ENCODE data around the gene MTG1.
A peak's percentile ranks its signal among the peaks of the same experiment; 100 is the strongest.

MTG1 gene

GRCh38 chr10:133355991-133356390 is 38.0 kb upstream of the MTG1 start:
- Mint-ChIP-seq H3K4me3 (peak overlapping the region; percentile 63), H3K27ac (no peak overlapping the region), H3K27me3 (no peaks in the 10 kb centered on the region), H3K36me3 (ENCODE audit: low read depth) (no peaks in the 10 kb centered on the region), H3K9me3 (no peaks in the 10 kb centered on the region), H3K4me1 (peaks cover 3% of the 10 kb centered on the region)
- ATAC-seq (no peak), DNase-seq (no peak)

- Mint-ChIP-seq H3K4me3 (peak overlapping the region; percentile 78), H3K36me3 (ENCODE audit: low read depth) (peaks cover under 1% of the 10 kb centered on the region), H3K4me1 (peaks cover 8% of the 10 kb centered on the region), H3K9me3 (no peaks in the 10 kb centered on the region), H3K27ac (no peak overlapping the region), H3K27me3 (no peaks in the 10 kb centered on the region)
- ATAC-seq: peak; percentile 5
- DNase-seq: no peak
Observed at GRCh38 chr10:133356549-133357284, 37.2 kb upstream of the MTG1 start.

GRCh38 chr10:133357285-133358161 is 36.4 kb upstream of the MTG1 start, which contains the start of gene FUOM:
TSS of gene FUOM (minus strand) at chr10:133358019. CDS start at chr10:133358007, 12 bp downstream.
- Mint-ChIP-seq H3K4me1 (peaks cover 13% of the 10 kb centered on the region), H3K36me3 (ENCODE audit: low read depth) (peaks cover 6% of the 10 kb centered on the region), H3K27ac (peak within 1 kb of the TSS; percentile 39), H3K4me3 (peak within 1 kb of the TSS; percentile 78), H3K27me3 (no peaks in the 10 kb centered on the region), H3K9me3 (no peaks in the 10 kb centered on the region)
- ATAC-seq (peak; percentile 85), DNase-seq (peak; percentile 77)

- Mint-ChIP-seq H3K27me3 (no peaks in the 10 kb centered on the region), H3K36me3 (ENCODE audit: low read depth) (peaks cover 7% of the 10 kb centered on the region), H3K4me1 (peaks cover 13% of the 10 kb centered on the region), H3K4me3 (no peak overlapping the region), H3K27ac (no peak overlapping the region), H3K9me3 (no peaks in the 10 kb centered on the region)
- DNase-seq: no peak
- ATAC-seq: no peak
Observed at GRCh38 chr10:133358162-133358924, 35.6 kb upstream of the MTG1 start.

- ATAC-seq (no peak), DNase-seq (no peak)
- Mint-ChIP-seq H3K4me1 (peaks cover 13% of the 10 kb centered on the region), H3K9me3 (no peaks in the 10 kb centered on the region), H3K4me3 (no peak overlapping the region), H3K27me3 (no peaks in the 10 kb centered on the region), H3K27ac (no peak overlapping the region), H3K36me3 (ENCODE audit: low read depth) (peaks cover 7% of the 10 kb centered on the region)
Observed at GRCh38 chr10:133358925-133359310, 35.0 kb upstream of the MTG1 start.

- Mint-ChIP-seq H3K4me3 (no peak overlapping the region), H3K27me3 (no peaks in the 10 kb centered on the region), H3K36me3 (ENCODE audit: low read depth) (peaks cover 7% of the 10 kb centered on the region), H3K27ac (no peak overlapping the region), H3K4me1 (peaks cover 13% of the 10 kb centered on the region), H3K9me3 (no peaks in the 10 kb centered on the region)
- no peak for DNase-seq
- ATAC-seq: no peak
Observed at GRCh38 chr10:133359554-133359971, 34.4 kb upstream of the MTG1 start.

- no peaks in the 10 kb centered on the region for H3K27me3 Mint-ChIP-seq
- H3K9me3 Mint-ChIP-seq: no peaks in the 10 kb centered on the region
- no peak for DNase-seq
- H3K4me1 Mint-ChIP-seq: peaks cover 13% of the 10 kb centered on the region
- peaks cover 7% of the 10 kb centered on the region for H3K36me3 Mint-ChIP-seq (ENCODE audit: low read depth)
- H3K4me3 Mint-ChIP-seq: no peak overlapping the region
- ATAC-seq: no peak
- no peak overlapping the region for H3K27ac Mint-ChIP-seq
Observed at GRCh38 chr10:133359972-133360610, 33.9 kb upstream of the MTG1 start.

GRCh38 chr10:133361227-133361626 is 32.7 kb upstream of the MTG1 start:
- Mint-ChIP-seq H3K36me3 (ENCODE audit: low read depth) (peaks cover 7% of the 10 kb centered on the region), H3K27ac (no peak overlapping the region), H3K27me3 (no peaks in the 10 kb centered on the region), H3K4me1 (peaks cover 10% of the 10 kb centered on the region), H3K9me3 (no peaks in the 10 kb centered on the region), H3K4me3 (no peak overlapping the region)
- no peak for DNase-seq
- no peak for ATAC-seq

- no peak for ATAC-seq
Observed at GRCh38 chr10:133361773-133362441, 32.0 kb upstream of the MTG1 start.

GRCh38 chr10:133362846-133363245 is 31.1 kb upstream of the MTG1 start:
- H3K27me3 Mint-ChIP-seq: no peaks in the 10 kb centered on the region
- no peak overlapping the region for H3K27ac Mint-ChIP-seq
- peaks cover 9% of the 10 kb centered on the region for H3K36me3 Mint-ChIP-seq (ENCODE audit: low read depth)
- DNase-seq (no peak), ATAC-seq (no peak)
- no peaks in the 10 kb centered on the region for H3K9me3 Mint-ChIP-seq
- H3K4me3 Mint-ChIP-seq: no peak overlapping the region
- H3K4me1 Mint-ChIP-seq: peaks cover 10% of the 10 kb centered on the region

More at GRCh38 chr10:133361773-133362441, 32.0 kb upstream of the MTG1 start:
- H3K4me3 Mint-ChIP-seq: no peak overlapping the region
- peaks cover 7% of the 10 kb centered on the region for H3K36me3 Mint-ChIP-seq (ENCODE audit: low read depth)
- no peaks in the 10 kb centered on the region for H3K27me3 Mint-ChIP-seq
- no peaks in the 10 kb centered on the region for H3K9me3 Mint-ChIP-seq
- H3K4me1 Mint-ChIP-seq: peaks cover 10% of the 10 kb centered on the region
- DNase-seq: no peak
- H3K27ac Mint-ChIP-seq: peak overlapping the region; percentile 3

GRCh38 chr10:133364645-133365431 is 29.1 kb upstream of the MTG1 start:
- Mint-ChIP-seq H3K27me3 (no peaks in the 10 kb centered on the region), H3K9me3 (no peaks in the 10 kb centered on the region), H3K4me3 (no peak overlapping the region), H3K27ac (no peak overlapping the region), H3K4me1 (peaks cover 15% of the 10 kb centered on the region), H3K36me3 (ENCODE audit: low read depth) (peaks cover 15% of the 10 kb centered on the region)
- no peak for DNase-seq
- ATAC-seq: no peak

- Mint-ChIP-seq H3K4me1 (peaks cover 15% of the 10 kb centered on the region), H3K4me3 (no peak overlapping the region), H3K27me3 (no peaks in the 10 kb centered on the region), H3K9me3 (no peaks in the 10 kb centered on the region), H3K27ac (no peak overlapping the region), H3K36me3 (ENCODE audit: low read depth) (peaks cover 15% of the 10 kb centered on the region)
- DNase-seq (no peak), ATAC-seq (no peak)
Observed at GRCh38 chr10:133365461-133366129, 28.4 kb upstream of the MTG1 start.

GRCh38 chr10:133366130-133366478 is 27.9 kb upstream of the MTG1 start:
- no peak for ATAC-seq
- no peaks in the 10 kb centered on the region for H3K27me3 Mint-ChIP-seq
- no peaks in the 10 kb centered on the region for H3K9me3 Mint-ChIP-seq
- H3K4me1 Mint-ChIP-seq: peaks cover 15% of the 10 kb centered on the region
- H3K36me3 Mint-ChIP-seq (ENCODE audit: low read depth): peaks cover 15% of the 10 kb centered on the region
- no peak for DNase-seq
- no peak overlapping the region for H3K27ac Mint-ChIP-seq
- no peak overlapping the region for H3K4me3 Mint-ChIP-seq

Measured in activated naive CD8-positive, alpha-beta T cell treated with anti-CD3 and anti-CD28 coated beads, Interleukin-2, amount 50 U/mL, for 24 hours (primary cell).